Measurements from ENCODE around the gene RAB3B.
"Not testable (repeated sequence)": the region's sequence is repeated elsewhere in the genome, so short reads cannot be mapped to it uniquely, and the experiment has no call there.

Gene RAB3B

DNA sequence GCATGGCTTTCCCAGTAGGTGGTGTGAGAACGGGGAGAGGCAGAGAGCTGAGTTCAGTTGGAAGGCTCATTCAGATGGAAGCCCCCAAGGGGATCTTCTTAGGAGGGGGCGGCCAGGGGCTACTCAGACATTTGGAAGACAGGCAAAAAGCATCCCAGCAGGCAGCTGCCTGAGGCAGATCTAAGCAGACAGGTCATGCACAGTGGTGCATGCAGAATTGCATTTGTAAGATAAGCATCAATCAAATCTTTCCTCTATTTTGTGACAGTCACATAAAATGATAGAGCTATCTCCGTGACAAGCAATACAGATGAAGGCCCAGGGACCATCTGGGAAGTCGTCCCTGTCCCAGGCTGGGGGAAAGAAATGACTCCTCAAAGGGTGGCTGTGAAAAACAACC lies 3.8 kb downstream of the RAB3B start:
- peaks cover 13% of the 10 kb centered on the region for H3K4me1 ChIP-seq (ENCODE audit: control insufficient read depth, low read depth, low read length)
- peaks cover 4% of the 10 kb centered on the region for H3K27me3 ChIP-seq (ENCODE audit: control insufficient read depth, insufficient read depth, low read length)

GRCh38 chr1:51982161-51982560 lies 8.3 kb downstream of the RAB3B start:
- Histone ChIP-seq H3K9ac (ENCODE audit: low read length) (no peak overlapping the region), H3K36me3 (ENCODE audit: control insufficient read depth, low read depth, low read length) (peaks cover 2% of the 10 kb centered on the region), H3K4me3 (ENCODE audit: low read length) (no peak overlapping the region), H3K27ac (ENCODE audit: low read length) (no peak overlapping the region), H3K4me1 (ENCODE audit: control insufficient read depth, low read depth, low read length) (peaks cover 5% of the 10 kb centered on the region), H3K9me3 (ENCODE audit: control insufficient read depth, low read depth, low read length) (no peaks in the 10 kb centered on the region), H3K27me3 (ENCODE audit: control insufficient read depth, insufficient read depth, low read length) (no peaks in the 10 kb centered on the region)

More for the DNA sequence above, 3.8 kb downstream of the RAB3B start:
- H3K4me3 ChIP-seq (ENCODE audit: low read length) = no peak overlapping the region
- H3K9ac ChIP-seq (ENCODE audit: low read length) = no peak overlapping the region
- no peaks in the 10 kb centered on the region for H3K9me3 ChIP-seq (ENCODE audit: control insufficient read depth, low read depth, low read length)
- no peak overlapping the region for H3K27ac ChIP-seq (ENCODE audit: low read length)
- H3K36me3 ChIP-seq (ENCODE audit: control insufficient read depth, low read depth, low read length) = no peaks in the 10 kb centered on the region

DNA sequence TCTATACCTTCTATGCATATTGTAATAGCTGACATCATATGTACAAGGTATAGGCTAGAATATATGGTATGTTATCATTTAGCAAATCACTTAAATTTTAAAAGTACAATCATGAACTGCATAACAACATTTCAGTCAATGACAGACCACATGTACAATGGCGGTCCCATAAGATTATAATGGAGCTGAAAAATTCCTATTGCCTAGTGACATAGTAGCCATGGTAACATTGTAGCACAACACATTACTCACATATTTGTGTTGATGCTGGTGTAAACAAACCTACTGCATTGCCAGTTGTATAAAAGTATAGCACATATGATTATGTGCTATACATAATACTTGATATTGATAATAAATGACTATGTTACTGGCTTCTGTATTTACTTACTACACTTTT lies 8.9 kb downstream of the RAB3B start:
- Histone ChIP-seq H3K9me3 (ENCODE audit: control insufficient read depth, low read depth, low read length) (no peaks in the 10 kb centered on the region), H3K4me1 (ENCODE audit: control insufficient read depth, low read depth, low read length) (no peaks in the 10 kb centered on the region), H3K4me3 (ENCODE audit: low read length) (no peak overlapping the region), H3K9ac (ENCODE audit: low read length) (no peak overlapping the region), H3K27ac (ENCODE audit: low read length) (no peak overlapping the region), H3K36me3 (ENCODE audit: control insufficient read depth, low read depth, low read length) (peaks cover 8% of the 10 kb centered on the region), H3K27me3 (ENCODE audit: control insufficient read depth, insufficient read depth, low read length) (no peaks in the 10 kb centered on the region)

- Histone ChIP-seq H3K9ac (ENCODE audit: low read length) (no peak overlapping the region), H3K36me3 (ENCODE audit: control insufficient read depth, low read depth, low read length) (peaks cover 37% of the 10 kb centered on the region), H3K4me3 (ENCODE audit: low read length) (no peak overlapping the region), H3K27ac (ENCODE audit: low read length) (no peak overlapping the region), H3K9me3 (ENCODE audit: control insufficient read depth, low read depth, low read length) (no peaks in the 10 kb centered on the region), H3K4me1 (ENCODE audit: control insufficient read depth, low read depth, low read length) (no peaks in the 10 kb centered on the region), H3K27me3 (ENCODE audit: control insufficient read depth, insufficient read depth, low read length) (no peaks in the 10 kb centered on the region)
Observed at GRCh38 chr1:51978099-51978498, 12.4 kb downstream of the RAB3B start.

DNA sequence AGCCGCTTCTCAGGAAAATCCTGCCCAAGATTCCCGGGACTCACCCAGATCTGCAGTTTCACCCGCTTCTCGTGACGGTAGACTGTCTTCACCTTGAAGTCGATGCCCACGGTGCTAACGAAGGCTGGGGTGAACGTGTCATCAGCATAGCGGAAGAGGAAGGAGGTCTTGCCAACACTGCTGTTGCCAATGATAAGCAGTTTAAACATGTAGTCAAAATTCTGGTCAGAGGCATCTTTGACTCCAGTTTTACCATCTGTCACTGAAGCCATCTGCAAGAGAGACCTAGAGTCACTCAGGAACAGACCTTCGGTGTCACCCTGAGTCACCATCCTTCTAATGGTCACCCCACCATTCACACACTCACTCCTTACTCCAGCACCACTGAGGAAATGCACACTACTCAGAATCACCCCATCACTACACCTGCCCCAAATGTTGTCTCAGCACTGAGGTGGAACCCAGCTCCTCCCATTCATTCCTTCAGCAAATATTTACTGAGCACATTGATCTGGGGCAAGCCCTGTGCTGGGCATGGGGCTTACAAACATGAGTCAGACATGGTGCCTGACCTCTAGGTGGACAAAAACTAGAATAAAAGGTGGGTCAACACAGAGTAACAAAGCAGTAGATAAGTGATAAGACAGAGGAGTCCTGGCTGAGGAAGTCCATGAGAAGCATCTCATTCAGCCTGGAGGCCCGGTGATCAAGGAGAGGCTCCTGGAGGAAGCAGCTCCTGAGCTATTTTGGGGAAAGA lies 13.5 kb downstream of the RAB3B start:
- H3K36me3 ChIP-seq (ENCODE audit: control insufficient read depth, low read depth, low read length) = peaks cover 37% of the 10 kb centered on the region
- no peak overlapping the region for H3K27ac ChIP-seq (ENCODE audit: low read length)
- no peak overlapping the region for H3K4me3 ChIP-seq (ENCODE audit: low read length)
- no peaks in the 10 kb centered on the region for H3K27me3 ChIP-seq (ENCODE audit: control insufficient read depth, insufficient read depth, low read length)
- H3K9ac ChIP-seq (ENCODE audit: low read length) = no peak overlapping the region
- H3K9me3 ChIP-seq (ENCODE audit: control insufficient read depth, low read depth, low read length) = no peaks in the 10 kb centered on the region
- H3K4me1 ChIP-seq (ENCODE audit: control insufficient read depth, low read depth, low read length) = no peaks in the 10 kb centered on the region

DNA sequence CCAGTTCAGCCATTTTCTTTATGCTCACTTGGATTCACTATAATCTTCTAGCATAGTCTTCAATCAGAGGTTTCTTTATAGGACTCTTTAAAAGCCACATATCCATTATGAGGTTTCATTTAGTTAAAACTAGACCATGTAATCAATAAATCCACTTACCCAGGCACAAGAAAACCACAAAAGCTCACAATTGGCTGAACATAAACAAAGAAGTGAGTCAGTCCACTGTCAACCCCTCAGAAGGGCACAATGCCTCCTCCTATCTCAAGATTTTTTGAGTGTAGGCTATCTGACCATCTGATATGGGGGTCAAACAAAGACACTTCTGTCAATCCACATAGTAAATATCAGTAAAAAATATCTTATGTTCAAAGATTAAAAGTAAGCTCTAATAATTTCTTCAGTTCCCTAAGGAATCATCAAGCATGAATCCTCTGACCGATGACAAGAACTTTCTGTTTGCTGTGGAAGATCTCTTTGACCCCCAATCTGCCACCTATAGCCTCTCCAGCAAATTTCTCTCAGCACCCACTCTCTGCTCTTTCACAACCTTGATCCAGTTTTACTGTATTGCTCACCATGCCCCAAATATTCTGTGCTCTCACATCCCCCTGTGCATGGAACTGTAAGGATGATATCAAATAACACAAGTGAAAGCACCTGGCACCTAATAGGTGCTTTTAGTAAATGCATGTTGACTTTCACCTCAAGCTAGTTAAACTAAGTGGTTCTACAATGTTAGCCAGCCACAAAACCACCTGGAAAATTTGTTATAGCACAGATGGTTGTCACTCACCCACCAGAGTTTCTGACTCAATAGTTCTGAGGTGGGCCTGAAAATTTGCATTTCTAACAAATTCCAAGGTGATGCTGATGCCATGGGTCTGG lies 16.7 kb downstream of the RAB3B start:
- Histone ChIP-seq H3K4me1 (ENCODE audit: control insufficient read depth, low read depth, low read length) (no peaks in the 10 kb centered on the region), H3K4me3 (ENCODE audit: low read length) (no peak overlapping the region), H3K9ac (ENCODE audit: low read length) (no peak overlapping the region), H3K36me3 (ENCODE audit: control insufficient read depth, low read depth, low read length) (peaks cover 43% of the 10 kb centered on the region), H3K9me3 (ENCODE audit: control insufficient read depth, low read depth, low read length) (no peaks in the 10 kb centered on the region), H3K27ac (ENCODE audit: low read length) (no peak overlapping the region), H3K27me3 (ENCODE audit: control insufficient read depth, insufficient read depth, low read length) (no peaks in the 10 kb centered on the region)

DNA sequence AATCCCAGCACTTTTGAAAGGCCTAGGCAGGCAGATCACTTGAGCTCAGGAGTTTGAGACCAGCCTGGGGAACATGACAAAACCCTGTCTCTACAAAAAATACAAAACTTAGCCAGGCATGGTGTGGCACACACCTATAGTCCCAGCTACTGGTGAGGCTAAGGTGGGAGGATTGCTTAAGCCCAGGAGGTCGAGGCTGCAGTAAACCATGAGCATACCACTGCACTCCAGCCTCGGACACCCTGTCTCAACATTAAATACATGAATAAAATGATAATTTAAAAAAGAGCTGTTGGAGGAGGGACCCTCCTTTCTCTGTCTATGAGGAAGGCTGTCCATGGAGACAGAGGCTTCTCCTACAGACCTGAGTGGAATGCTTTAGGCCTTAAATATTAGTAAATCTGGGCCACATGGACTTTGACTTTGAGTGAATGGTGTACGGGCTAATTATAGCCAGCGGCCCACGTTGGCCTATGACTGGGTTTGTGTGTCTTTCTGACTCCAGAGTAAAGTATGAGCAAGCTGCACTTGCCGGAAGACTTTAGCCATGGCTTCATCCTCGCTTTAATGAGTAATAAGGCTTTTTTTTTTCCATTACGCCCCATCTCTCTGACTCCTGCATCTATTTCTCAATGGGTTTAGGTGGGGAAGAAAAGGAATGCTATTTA lies 21.3 kb downstream of the RAB3B start:
- Histone ChIP-seq H3K36me3 (ENCODE audit: control insufficient read depth, low read depth, low read length) (peaks cover 26% of the 10 kb centered on the region), H3K4me1 (ENCODE audit: control insufficient read depth, low read depth, low read length) (peaks cover 3% of the 10 kb centered on the region), H3K4me3 (ENCODE audit: low read length) (no peak overlapping the region)

GRCh38 chr1:51968632-51969031 lies 21.9 kb downstream of the RAB3B start:
- H3K4me1 ChIP-seq (ENCODE audit: control insufficient read depth, low read depth, low read length) = peaks cover 8% of the 10 kb centered on the region
- no peaks in the 10 kb centered on the region for H3K27me3 ChIP-seq (ENCODE audit: control insufficient read depth, insufficient read depth, low read length)
- no peak overlapping the region for H3K27ac ChIP-seq (ENCODE audit: low read length)
- peaks cover 21% of the 10 kb centered on the region for H3K36me3 ChIP-seq (ENCODE audit: control insufficient read depth, low read depth, low read length)
- H3K9ac ChIP-seq (ENCODE audit: low read length) = no peak overlapping the region
- no peak overlapping the region for H3K4me3 ChIP-seq (ENCODE audit: low read length)
- no peaks in the 10 kb centered on the region for H3K9me3 ChIP-seq (ENCODE audit: control insufficient read depth, low read depth, low read length)

More for the DNA sequence above, 21.3 kb downstream of the RAB3B start:
- Histone ChIP-seq H3K9ac (ENCODE audit: low read length) (no peak overlapping the region), H3K9me3 (ENCODE audit: control insufficient read depth, low read depth, low read length) (no peaks in the 10 kb centered on the region), H3K27me3 (ENCODE audit: control insufficient read depth, insufficient read depth, low read length) (no peaks in the 10 kb centered on the region), H3K27ac (ENCODE audit: low read length) (no peak overlapping the region)

GRCh38 chr1:51967213-51967791 lies 23.2 kb downstream of the RAB3B start:
- H3K27me3 ChIP-seq (ENCODE audit: control insufficient read depth, insufficient read depth, low read length); H3K4me3 ChIP-seq (ENCODE audit: low read length); H3K27ac ChIP-seq (ENCODE audit: low read length); H3K9me3 ChIP-seq (ENCODE audit: control insufficient read depth, low read depth, low read length); H3K9ac ChIP-seq (ENCODE audit: low read length): not testable (repeated sequence)
- H3K4me1 ChIP-seq (ENCODE audit: control insufficient read depth, low read depth, low read length) = peaks cover 13% of the 10 kb centered on the region
- H3K36me3 ChIP-seq (ENCODE audit: control insufficient read depth, low read depth, low read length) = peaks cover 17% of the 10 kb centered on the region

DNA sequence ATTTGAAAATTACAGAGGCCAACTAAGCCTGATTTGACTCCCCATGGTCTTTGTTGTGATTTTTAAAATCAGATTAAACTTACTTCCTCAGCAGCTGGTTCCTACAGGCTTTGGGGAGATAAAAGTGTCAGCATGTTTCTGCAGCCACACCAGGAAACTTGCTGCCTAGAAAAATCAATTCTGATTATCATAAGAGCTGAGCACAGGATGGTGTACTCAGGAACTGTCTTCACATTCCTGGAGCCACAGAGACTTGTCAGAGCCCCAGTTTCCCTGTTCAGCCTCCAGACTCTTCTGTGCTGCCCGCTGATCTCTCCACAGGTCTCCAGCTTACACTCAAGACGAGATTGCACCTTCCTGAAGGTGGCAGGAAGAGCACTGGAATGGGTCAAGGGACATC lies 23.9 kb downstream of the RAB3B start:
- Histone ChIP-seq H3K9ac (ENCODE audit: low read length) (no peak overlapping the region), H3K4me3 (ENCODE audit: low read length) (no peak overlapping the region), H3K4me1 (ENCODE audit: control insufficient read depth, low read depth, low read length) (peaks cover 13% of the 10 kb centered on the region), H3K36me3 (ENCODE audit: control insufficient read depth, low read depth, low read length) (peaks cover 17% of the 10 kb centered on the region), H3K27me3 (ENCODE audit: control insufficient read depth, insufficient read depth, low read length) (no peaks in the 10 kb centered on the region), H3K27ac (ENCODE audit: low read length) (no peak overlapping the region), H3K9me3 (ENCODE audit: control insufficient read depth, low read depth, low read length) (no peaks in the 10 kb centered on the region)

DNA sequence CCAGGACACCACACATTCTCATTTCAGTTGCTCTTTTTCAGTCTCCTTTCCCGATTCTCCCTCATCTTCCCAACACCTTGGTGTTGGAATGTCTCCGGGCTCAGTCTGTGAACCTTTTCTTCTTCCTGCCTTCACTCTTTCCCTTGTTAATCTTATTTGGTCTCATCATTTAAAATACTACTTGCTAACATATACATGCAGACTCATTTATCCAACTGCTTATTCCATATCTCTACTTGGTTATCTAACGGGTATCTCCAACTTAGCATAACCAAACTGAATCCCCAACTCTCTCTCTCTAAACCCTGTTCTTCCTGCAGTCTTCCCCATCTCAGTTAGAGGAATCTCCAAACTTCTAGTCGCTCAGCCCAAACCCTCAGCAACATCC lies 26.2 kb downstream of the RAB3B start:
- H3K27ac ChIP-seq (ENCODE audit: low read length) = no peak overlapping the region
- no peak overlapping the region for H3K9ac ChIP-seq (ENCODE audit: low read length)
- no peaks in the 10 kb centered on the region for H3K9me3 ChIP-seq (ENCODE audit: control insufficient read depth, low read depth, low read length)
- no peaks in the 10 kb centered on the region for H3K27me3 ChIP-seq (ENCODE audit: control insufficient read depth, insufficient read depth, low read length)
- H3K4me1 ChIP-seq (ENCODE audit: control insufficient read depth, low read depth, low read length) = peaks cover 13% of the 10 kb centered on the region
- peaks cover 11% of the 10 kb centered on the region for H3K36me3 ChIP-seq (ENCODE audit: control insufficient read depth, low read depth, low read length)
- H3K4me3 ChIP-seq (ENCODE audit: low read length) = no peak overlapping the region
